GM23248 (cell line): ENCODE results near the gene SYTL4. TPM values are rescaled to one million over a fixed set of nuclear protein-coding genes. Genes with fewer than 3 reads are reported as not detected.

Experiments
- DNase-seq: peaks from one replicate; pipeline ENCODE4 v3.0.0-alpha.2; 2015
- H2AFZ ChIP-seq: fragments of 200-600 bp; sonication (generic); 2 replicates; pipeline ENCODE4 v1.6.1; 2016; ENCODE audit warnings: antibody characterized with exemption
- H3F3A ChIP-seq: fragments of 200-600 bp; sonication (generic); 2 replicates; pipeline ENCODE4 v1.6.1; 2016; ENCODE audit warnings: mild to moderate bottlenecking, antibody characterized with exemption, mixed run types; ENCODE audit not compliant: insufficient read depth
- H3K27ac ChIP-seq: fragments of 200-600 bp; sonication (generic); 2 replicates; pipeline ENCODE4 v1.5.1; 2016; ENCODE audit warnings: mild to moderate bottlenecking
- H3K27me3 ChIP-seq: fragments of 200-600 bp; sonication (generic); replicated peaks from 2 replicates; pipeline ENCODE4 v1.6.1; 2016; ENCODE audit warnings: mild to moderate bottlenecking; ENCODE audit not compliant: insufficient read depth
- H3K36me3 ChIP-seq: fragments of 200-600 bp; sonication (generic); 2 replicates; pipeline ENCODE4 v1.6.1; 2016; ENCODE audit warnings: low read depth, mild to moderate bottlenecking
- H3K4me1 ChIP-seq: fragments of 200-600 bp; sonication (generic); 2 replicates; pipeline ENCODE4 v1.6.1; 2016; ENCODE audit warnings: mild to moderate bottlenecking; ENCODE audit not compliant: insufficient read depth
- H3K4me2 ChIP-seq: fragments of 200-600 bp; sonication (generic); one replicate; pipeline ENCODE4 v1.6.1; 2016; ENCODE audit warnings: mild to moderate bottlenecking; ENCODE audit not compliant: unreplicated experiment
- H3K4me3 ChIP-seq: fragments of 200-600 bp; sonication (generic); 2 replicates; pipeline ENCODE4 v1.5.1; 2016; ENCODE audit warnings: mild to moderate bottlenecking
- H3K79me2 ChIP-seq: fragments of 200-600 bp; sonication (generic); 2 replicates; pipeline ENCODE4 v1.6.1; 2016; ENCODE audit warnings: mild to moderate bottlenecking; ENCODE audit not compliant: insufficient read depth
- H3K9ac ChIP-seq: fragments of 200-600 bp; sonication (generic); 2 replicates; pipeline ENCODE4 v1.6.1; 2016; ENCODE audit warnings: mild to moderate bottlenecking
- H3K9me2 ChIP-seq: fragments of 200-600 bp; sonication (generic); 2 replicates; pipeline ENCODE4 v1.6.1; 2016; ENCODE audit warnings: mixed run types, mild to moderate bottlenecking, moderate library complexity; ENCODE audit not compliant: insufficient read depth
- H3K9me3 ChIP-seq: fragments of 200-600 bp; sonication (generic); one replicate; pipeline ENCODE4 v1.6.1; 2017; ENCODE audit warnings: low read depth
- H4K20me1 ChIP-seq: fragments of 200-600 bp; sonication (generic); 2 replicates; pipeline ENCODE4 v1.6.0; 2016; ENCODE audit not compliant: insufficient read depth
- EZH2 ChIP-seq: fragments of 200-600 bp; sonication (generic); IDR thresholded peaks from 2 replicates; pipeline ENCODE4 v1.6.1; 2018; ENCODE audit warnings: antibody characterized with exemption, mild to moderate bottlenecking; ENCODE audit not compliant: insufficient read depth, poor library complexity, severe bottlenecking
- EZH2phosphoT487 ChIP-seq: fragments of 200-600 bp; sonication (generic); IDR thresholded peaks from 2 replicates; pipeline ENCODE4 v1.6.1; 2018; ENCODE audit warnings: antibody characterized with exemption, moderate library complexity, mild to moderate bottlenecking, low read depth; ENCODE audit not compliant: insufficient read depth
- WGBS, 2 experiments: methylation state at CpG; one replicate each; pipeline ENCODE4 v1.1.6; 2015 to 2017; ENCODE audit warnings: low lambda C conversion rate in 2 of 2, low coverage in 1 of 2; ENCODE audit errors: missing lambda C conversion rate in 2 of 2; 5-methylcytosine and 5-hydroxymethylcytosine counted together
- in situ Hi-C: fragments of 300-500 bp; cut with MboI; formaldehyde crosslinking; loops from 2 replicates; pipeline ENCODE4 v1.15.0; 2020
- polyA plus RNA-seq: library from polyadenylated mRNA; unstranded; fragments of >200 nt; fragmentation: Nextera tagmentation; extraction: Ambion mirVana; gene quantifications from 2 replicates; pipeline ENCODE4 v1.2.1, GENCODE V29; 2016
- total RNA-seq: library from RNA; depleted of rRNA; stranded (reverse); fragments of >200 nt; shearing (Covaris generic); gene quantifications from 2 replicates; pipeline ENCODE4 v1.2.3, GENCODE V29; 2014

Gene SYTL4
- total and polyA plus RNA-seq, 2 experiments from 2014 or later, result 1.6 to 3.2 TPM

GRCh38 chrX:100748108-100748507 is 16.2 kb upstream of the SYTL4 start:
- H3K9ac ChIP-seq, result no peak overlapping the region
- 21 to 23% methylated on average over 2 of the region's 2 CpGs for WGBS, 2 experiments

GRCh38 chrX:100747703-100748102 is 15.8 kb upstream of the SYTL4 start:
- no peaks in the 10 kb centered on the region for H3K4me1 ChIP-seq
- no peak overlapping the region for H3K4me2 ChIP-seq
- no peaks in the 10 kb centered on the region for H3K9me3 ChIP-seq
- TF ChIP-seq EZH2 (no peak), EZH2phosphoT487 (no peak)
- no peaks in the 10 kb centered on the region for H3K79me2 ChIP-seq
- H3K9me2 ChIP-seq, result no peaks in the 10 kb centered on the region
- no peak overlapping the region for H3K27ac ChIP-seq
- H4K20me1 ChIP-seq, result no peaks in the 10 kb centered on the region
- DNase-seq, result no peak
- no peak overlapping the region for H2AFZ ChIP-seq
- no peaks in the 10 kb centered on the region for H3K36me3 ChIP-seq
- no peak overlapping the region for H3K9ac ChIP-seq
- H3K4me3 ChIP-seq, result no peak overlapping the region
- in situ Hi-C loops, result no loop called here
- no peaks in the 10 kb centered on the region for H3F3A ChIP-seq
- whole genome bisulfite sequencing, 2 experiments, result 90 to 98% methylated on average over 2 of the region's 2 CpGs
- no peaks in the 10 kb centered on the region for H3K27me3 ChIP-seq

More at GRCh38 chrX:100748108-100748507, 16.2 kb upstream of the SYTL4 start:
- Histone ChIP-seq H3K79me2 (no peaks in the 10 kb centered on the region), H3K36me3 (no peaks in the 10 kb centered on the region), H3K4me3 (no peak overlapping the region), H3F3A (no peaks in the 10 kb centered on the region), H4K20me1 (no peaks in the 10 kb centered on the region), H3K9me2 (no peaks in the 10 kb centered on the region), H3K27me3 (no peaks in the 10 kb centered on the region), H3K27ac (no peak overlapping the region), H3K9me3 (no peaks in the 10 kb centered on the region), H2AFZ (no peak overlapping the region), H3K4me2 (no peak overlapping the region), H3K4me1 (no peaks in the 10 kb centered on the region)
- TF ChIP-seq EZH2 (no peak), EZH2phosphoT487 (no peak)
- no peak for DNase-seq
- in situ Hi-C loops, result no loop called here

- Histone ChIP-seq H3K36me3 (no peaks in the 10 kb centered on the region), H2AFZ (no peak overlapping the region), H3F3A (no peaks in the 10 kb centered on the region), H3K9ac (no peak overlapping the region), H3K9me2 (no peaks in the 10 kb centered on the region), H3K79me2 (no peaks in the 10 kb centered on the region), H3K27me3 (no peaks in the 10 kb centered on the region), H3K4me3 (no peak overlapping the region), H3K9me3 (no peaks in the 10 kb centered on the region), H3K27ac (no peak overlapping the region), H4K20me1 (no peaks in the 10 kb centered on the region), H3K4me2 (no peak overlapping the region), H3K4me1 (no peaks in the 10 kb centered on the region)
- TF ChIP-seq EZH2phosphoT487 (no peak), EZH2 (no peak)
- in situ Hi-C loops, result no loop called here
- no peak for DNase-seq
- WGBS, 2 experiments, result 15 to 41% methylated on average over 2 to 3 of the region's 3 CpGs
Observed at GRCh38 chrX:100747090-100747489, 15.2 kb upstream of the SYTL4 start.

GRCh38 chrX:100745806-100746537 is 14.1 kb upstream of the SYTL4 start:
- DNase-seq, result no peak
- H3K27ac ChIP-seq, result no peak overlapping the region
- H3K9me2 ChIP-seq, result no peaks in the 10 kb centered on the region
- H4K20me1 ChIP-seq, result no peaks in the 10 kb centered on the region
- H3F3A ChIP-seq, result no peaks in the 10 kb centered on the region
- H3K9me3 ChIP-seq, result no peaks in the 10 kb centered on the region
- H3K4me3 ChIP-seq, result no peak overlapping the region
- H2AFZ ChIP-seq, result 0 out of 2 replicates have a peak overlapping the region, but pooled peaks have one; percentile 29
- no peaks in the 10 kb centered on the region for H3K36me3 ChIP-seq
- H3K27me3 ChIP-seq, result no peaks in the 10 kb centered on the region
- no peaks in the 10 kb centered on the region for H3K79me2 ChIP-seq
- in situ Hi-C loops, result no loop called here
- TF ChIP-seq EZH2 (no peak), EZH2phosphoT487 (no peak)
- no peak overlapping the region for H3K4me2 ChIP-seq
- no peaks in the 10 kb centered on the region for H3K4me1 ChIP-seq
- 11 to 15% methylated on average over 7 of the region's 7 CpGs for WGBS, 2 experiments
- no peak overlapping the region for H3K9ac ChIP-seq
